Brain microvascular endothelial cell (primary cell): Measurements from ENCODE around the gene PBX4.

Experiments used
- DNase-seq: peaks from one replicate; pipeline ENCODE4 v3.0.0-alpha.2; 2020
- H3K27ac ChIP-seq: fragments of 250-450 bp; sonication (Bioruptor Pico); 2 replicates; pipeline ENCODE4 v1.5.1; 2020; ENCODE audit warnings: mild to moderate bottlenecking, moderate library complexity
- H3K27me3 ChIP-seq: fragments of 250-450 bp; sonication (Bioruptor Pico); replicated peaks from 2 replicates; pipeline ENCODE4 v1.5.1; 2020; ENCODE audit warnings: mild to moderate bottlenecking
- H3K36me3 ChIP-seq: fragments of 250-450 bp; sonication (Bioruptor Pico); replicated peaks from 2 replicates; pipeline ENCODE4 v1.5.1; 2020; ENCODE audit warnings: mild to moderate bottlenecking
- H3K4me3 ChIP-seq: 2 replicates; pipeline ENCODE4 v1.5.1; 2011; ENCODE audit warnings: low read depth, mild to moderate bottlenecking, control low read depth, low read length, moderate library complexity
- in situ Hi-C: cut with HindIII; loops from 2 replicates; pipeline ENCODE4 v1.10.0; 2017; ENCODE audit warnings: low sequenced_read_pairs, low pct_ligation_motif_present
- TF ChIP-seq, protein P1 (sequence below): IDR thresholded peaks from 2 replicates; pipeline ENCODE4 v1.5.1; 2011; ENCODE audit warnings: low read depth, mild to moderate bottlenecking, moderate library complexity, low read length, control low read depth, inconsistent platforms; ENCODE audit errors: missing control alignments

Gene PBX4

GRCh38 chr19:19655641-19656343 lies 37.3 kb upstream of the PBX4 start:
- H3K27me3 ChIP-seq = no peaks in the 10 kb centered on the region
- TF ChIP-seq, protein P1, sequence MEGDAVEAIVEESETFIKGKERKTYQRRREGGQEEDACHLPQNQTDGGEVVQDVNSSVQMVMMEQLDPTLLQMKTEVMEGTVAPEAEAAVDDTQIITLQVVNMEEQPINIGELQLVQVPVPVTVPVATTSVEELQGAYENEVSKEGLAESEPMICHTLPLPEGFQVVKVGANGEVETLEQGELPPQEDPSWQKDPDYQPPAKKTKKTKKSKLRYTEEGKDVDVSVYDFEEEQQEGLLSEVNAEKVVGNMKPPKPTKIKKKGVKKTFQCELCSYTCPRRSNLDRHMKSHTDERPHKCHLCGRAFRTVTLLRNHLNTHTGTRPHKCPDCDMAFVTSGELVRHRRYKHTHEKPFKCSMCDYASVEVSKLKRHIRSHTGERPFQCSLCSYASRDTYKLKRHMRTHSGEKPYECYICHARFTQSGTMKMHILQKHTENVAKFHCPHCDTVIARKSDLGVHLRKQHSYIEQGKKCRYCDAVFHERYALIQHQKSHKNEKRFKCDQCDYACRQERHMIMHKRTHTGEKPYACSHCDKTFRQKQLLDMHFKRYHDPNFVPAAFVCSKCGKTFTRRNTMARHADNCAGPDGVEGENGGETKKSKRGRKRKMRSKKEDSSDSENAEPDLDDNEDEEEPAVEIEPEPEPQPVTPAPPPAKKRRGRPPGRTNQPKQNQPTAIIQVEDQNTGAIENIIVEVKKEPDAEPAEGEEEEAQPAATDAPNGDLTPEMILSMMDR = no peak
- no peak overlapping the region for H3K27ac ChIP-seq
- H3K4me3 ChIP-seq = no peak overlapping the region
- DNase-seq = no peak
- H3K36me3 ChIP-seq = peaks cover 85% of the 10 kb centered on the region
- in situ Hi-C loops = no loop called here

GRCh38 chr19:19655051-19655594 lies 36.6 kb upstream of the PBX4 start:
- TF ChIP-seq, protein P1 = no peak
- DNase-seq = no peak

DNA sequence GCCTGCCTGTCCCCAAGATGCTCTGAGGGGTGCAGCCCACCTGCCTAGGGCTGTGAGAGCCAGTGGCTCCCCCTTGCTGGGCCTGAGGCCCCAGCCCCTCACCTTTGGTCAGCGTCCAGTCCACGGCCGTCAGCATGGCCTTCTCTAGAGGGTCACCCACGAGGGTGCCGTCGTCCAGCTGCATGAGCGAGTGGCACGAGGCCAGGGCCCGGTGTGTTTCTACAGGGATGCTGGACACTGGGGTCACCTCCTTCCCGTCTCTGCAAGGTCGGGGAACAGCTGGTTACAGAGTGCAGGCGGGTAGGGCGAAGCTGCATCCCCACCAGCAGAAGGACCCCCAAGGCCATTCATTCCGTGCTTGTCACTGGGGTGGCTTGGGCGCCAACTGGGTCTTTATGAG lies 36.0 kb upstream of the PBX4 start:
- peaks cover 88% of the 10 kb centered on the region for H3K36me3 ChIP-seq
- in situ Hi-C loops = no loop called here

More at GRCh38 chr19:19655051-19655594, 36.6 kb upstream of the PBX4 start:
- Histone ChIP-seq H3K36me3 (peaks cover 89% of the 10 kb centered on the region), H3K4me3 (no peak overlapping the region), H3K27me3 (no peaks in the 10 kb centered on the region), H3K27ac (no peak overlapping the region)
- in situ Hi-C loops = no loop called here

GRCh38 chr19:19653597-19654147 lies 35.2 kb upstream of the PBX4 start:
- peaks cover 86% of the 10 kb centered on the region for H3K36me3 ChIP-seq

More for the DNA sequence above, 36.0 kb upstream of the PBX4 start:
- Histone ChIP-seq H3K4me3 (no peak overlapping the region), H3K27ac (no peak overlapping the region), H3K27me3 (no peaks in the 10 kb centered on the region)
- DNase-seq = no peak
- TF ChIP-seq, protein P1 = no peak

GRCh38 chr19:19652482-19653295 lies 34.2 kb upstream of the PBX4 start:
- Histone ChIP-seq H3K4me3 (no peak overlapping the region), H3K27me3 (no peaks in the 10 kb centered on the region), H3K27ac (no peak overlapping the region), H3K36me3 (peaks cover 84% of the 10 kb centered on the region)
- TF ChIP-seq, protein P1 = no peak
- no peak for DNase-seq
- in situ Hi-C loops = no loop called here

More at GRCh38 chr19:19653597-19654147, 35.2 kb upstream of the PBX4 start:
- in situ Hi-C loops = no loop called here
- DNase-seq = no peak
- TF ChIP-seq, protein P1 = no peak
- no peaks in the 10 kb centered on the region for H3K27me3 ChIP-seq
- H3K27ac ChIP-seq = no peak overlapping the region
- H3K4me3 ChIP-seq = no peak overlapping the region
